ENCODE data around the gene SMAD1.

DNA sequence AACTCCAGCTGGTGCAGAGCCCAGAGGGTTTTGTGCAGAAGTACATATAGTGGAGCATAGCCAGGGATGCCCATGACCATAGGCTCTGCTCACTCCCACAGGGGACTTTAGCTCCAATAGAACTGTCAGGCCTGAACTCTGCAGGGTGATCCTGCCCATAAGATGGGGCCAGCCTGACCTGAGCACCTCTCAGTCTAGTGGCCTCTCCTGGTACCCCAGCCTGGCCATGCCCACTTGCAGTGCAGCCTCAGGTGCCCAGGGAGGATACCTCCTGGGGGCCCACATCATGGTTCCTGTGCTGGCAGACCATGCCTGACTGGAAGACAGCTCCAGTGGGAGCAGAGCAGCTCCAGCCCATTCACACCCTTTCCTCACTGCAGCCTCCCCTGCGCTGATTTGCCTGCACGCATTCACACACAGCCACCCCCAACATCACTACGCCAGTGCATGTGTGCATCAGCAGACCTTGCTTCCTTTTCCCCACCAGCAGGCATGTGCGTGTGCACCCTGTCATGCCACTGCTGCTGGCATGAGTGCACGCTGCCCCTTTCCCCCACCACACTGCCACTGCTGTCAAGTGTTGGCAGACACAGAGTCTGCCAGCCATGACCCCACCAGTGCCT lies 84.5 kb downstream of the SMAD1 start:
- TF ChIP-seq, protein P1, sequence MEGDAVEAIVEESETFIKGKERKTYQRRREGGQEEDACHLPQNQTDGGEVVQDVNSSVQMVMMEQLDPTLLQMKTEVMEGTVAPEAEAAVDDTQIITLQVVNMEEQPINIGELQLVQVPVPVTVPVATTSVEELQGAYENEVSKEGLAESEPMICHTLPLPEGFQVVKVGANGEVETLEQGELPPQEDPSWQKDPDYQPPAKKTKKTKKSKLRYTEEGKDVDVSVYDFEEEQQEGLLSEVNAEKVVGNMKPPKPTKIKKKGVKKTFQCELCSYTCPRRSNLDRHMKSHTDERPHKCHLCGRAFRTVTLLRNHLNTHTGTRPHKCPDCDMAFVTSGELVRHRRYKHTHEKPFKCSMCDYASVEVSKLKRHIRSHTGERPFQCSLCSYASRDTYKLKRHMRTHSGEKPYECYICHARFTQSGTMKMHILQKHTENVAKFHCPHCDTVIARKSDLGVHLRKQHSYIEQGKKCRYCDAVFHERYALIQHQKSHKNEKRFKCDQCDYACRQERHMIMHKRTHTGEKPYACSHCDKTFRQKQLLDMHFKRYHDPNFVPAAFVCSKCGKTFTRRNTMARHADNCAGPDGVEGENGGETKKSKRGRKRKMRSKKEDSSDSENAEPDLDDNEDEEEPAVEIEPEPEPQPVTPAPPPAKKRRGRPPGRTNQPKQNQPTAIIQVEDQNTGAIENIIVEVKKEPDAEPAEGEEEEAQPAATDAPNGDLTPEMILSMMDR (IDR thresholded peaks at IDR 0.05; ENCODE audit: low read depth, low read length) = no peak
- TF ChIP-seq EZH2phosphoT487 (IDR thresholded peaks at IDR 0.05; ENCODE audit: low read depth) = no peak
